Esophagus muscularis mucosa (tissue), 4 donors: Measurements from ENCODE around the gene BAIAP2L1.

ENCODE experiments used
- CTCF ChIP-seq, 3 experiments: fragments of 200-600 bp in 2 of 3; fragments of 450-650 bp in 1 of 3; sonication (generic) in 2 of 3; IDR thresholded peaks; one replicate each; pipeline ENCODE4 v1.5.1; 2017 to 2019; ENCODE audit warnings: antibody characterized with exemption in 3 of 3, mild to moderate bottlenecking in 2 of 3, moderate library complexity in 1 of 3
- EP300 ChIP-seq: sonication (generic); formaldehyde crosslinking; IDR thresholded peaks from one replicate; pipeline ENCODE4 v1.6.1; 2017; ENCODE audit warnings: antibody characterized with exemption
- POLR2A ChIP-seq: fragments of 450-650 bp; IDR thresholded peaks from one replicate; pipeline ENCODE4 v1.6.1; 2017; ENCODE audit warnings: antibody characterized with exemption, moderate library complexity, mild to moderate bottlenecking, low read depth

DNA sequence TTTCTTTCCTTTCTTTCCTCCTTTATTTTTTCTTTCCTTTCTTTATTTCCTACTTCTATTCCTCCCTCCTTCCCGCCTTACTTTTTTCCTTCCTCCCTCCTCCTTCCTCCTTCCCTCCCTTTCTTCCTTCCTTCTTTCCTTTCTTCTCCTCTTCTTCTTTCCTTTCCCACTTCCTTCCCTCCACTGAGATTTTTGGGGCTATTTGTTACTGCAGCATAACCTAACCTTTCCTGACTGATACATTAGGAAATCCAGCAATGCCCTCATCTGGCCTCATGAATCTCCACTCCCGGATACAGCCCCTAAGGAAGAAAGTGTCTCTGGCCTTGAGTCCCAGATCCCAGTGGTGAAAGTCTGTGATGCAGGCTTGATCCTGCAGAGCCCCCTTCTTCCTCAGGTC is 38.6 kb upstream of the BAIAP2L1 start:
- no peak for TF ChIP-seq EP300
- TF ChIP-seq POLR2A = no peak
- TF ChIP-seq CTCF (IDR thresholded peaks at IDR 0.05) = no peak
